OCI-LY7 (cell line): ENCODE data around the gene OXTR.

Source experiments
- EZH2phosphoT487 ChIP-seq: fragments of 200-600 bp; sonication (generic); IDR thresholded peaks from 2 replicates; pipeline ENCODE4 v1.6.1; 2018; ENCODE audit warnings: low read depth, borderline replicate concordance, mild to moderate bottlenecking, mixed run types, antibody characterized with exemption, low read length, moderate library complexity, mixed read lengths
- TF ChIP-seq, protein P1 (sequence below): fragments of 200-600 bp; sonication (generic); conservative IDR thresholded peaks from 2 replicates; pipeline ENCODE4 v1.5.1; 2014; ENCODE audit warnings: mild to moderate bottlenecking, antibody characterized with exemption, low read length, moderate library complexity, mixed read lengths

DNA sequence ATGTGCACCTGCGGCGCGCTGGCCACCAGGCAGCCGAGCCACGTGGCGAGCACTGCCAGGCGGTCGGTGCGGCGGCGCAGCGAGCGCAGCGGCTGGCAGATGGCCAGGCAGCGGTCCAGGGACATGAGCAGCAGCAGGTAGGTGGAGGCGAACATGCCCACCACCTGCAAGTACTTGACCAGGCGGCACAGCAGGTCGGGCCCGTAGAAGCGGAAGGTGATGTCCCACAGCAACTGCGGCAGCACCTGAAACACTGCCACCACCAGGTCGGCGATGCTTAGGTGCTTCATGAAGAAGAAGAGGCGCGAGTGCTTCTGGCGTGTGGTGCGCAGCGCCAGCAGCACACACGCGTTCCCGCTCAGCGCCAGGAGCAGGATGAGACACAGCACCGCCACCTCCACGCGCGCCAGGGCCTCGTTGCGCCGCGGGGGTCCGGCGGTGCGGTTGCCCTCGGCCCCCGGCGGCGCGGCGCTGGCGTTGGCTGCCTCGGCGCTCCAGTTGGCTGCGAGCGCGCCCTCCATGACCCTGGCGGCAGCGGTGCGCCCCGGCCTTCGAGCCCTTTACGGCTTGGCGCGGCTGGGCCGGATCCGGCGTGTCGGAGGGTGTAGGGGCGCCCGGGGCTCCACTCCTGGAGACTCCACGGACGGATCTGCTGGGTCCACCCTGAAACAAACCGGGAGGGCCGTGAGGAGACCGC lies 1.6 kb downstream of the OXTR start:
- TF ChIP-seq, protein P1, sequence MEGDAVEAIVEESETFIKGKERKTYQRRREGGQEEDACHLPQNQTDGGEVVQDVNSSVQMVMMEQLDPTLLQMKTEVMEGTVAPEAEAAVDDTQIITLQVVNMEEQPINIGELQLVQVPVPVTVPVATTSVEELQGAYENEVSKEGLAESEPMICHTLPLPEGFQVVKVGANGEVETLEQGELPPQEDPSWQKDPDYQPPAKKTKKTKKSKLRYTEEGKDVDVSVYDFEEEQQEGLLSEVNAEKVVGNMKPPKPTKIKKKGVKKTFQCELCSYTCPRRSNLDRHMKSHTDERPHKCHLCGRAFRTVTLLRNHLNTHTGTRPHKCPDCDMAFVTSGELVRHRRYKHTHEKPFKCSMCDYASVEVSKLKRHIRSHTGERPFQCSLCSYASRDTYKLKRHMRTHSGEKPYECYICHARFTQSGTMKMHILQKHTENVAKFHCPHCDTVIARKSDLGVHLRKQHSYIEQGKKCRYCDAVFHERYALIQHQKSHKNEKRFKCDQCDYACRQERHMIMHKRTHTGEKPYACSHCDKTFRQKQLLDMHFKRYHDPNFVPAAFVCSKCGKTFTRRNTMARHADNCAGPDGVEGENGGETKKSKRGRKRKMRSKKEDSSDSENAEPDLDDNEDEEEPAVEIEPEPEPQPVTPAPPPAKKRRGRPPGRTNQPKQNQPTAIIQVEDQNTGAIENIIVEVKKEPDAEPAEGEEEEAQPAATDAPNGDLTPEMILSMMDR: no peak
- no peak for TF ChIP-seq EZH2phosphoT487
